ENCODE data around the gene KDM4E.

KDM4E gene

GRCh38 chr11:95024958-95025357 lies at the start of gene KDM4E:
TSS of gene KDM4E (plus strand) at chr11:95025258. CDS start at chr11:95025558, 300 bp downstream.
- no peak for TF ChIP-seq CTCF (conservative IDR thresholded peaks at IDR 0.05)
- H3K27ac ChIP-seq, result no peak within 1 kb of the TSS

GRCh38 chr11:94975599-94975998 lies 49.5 kb upstream of the KDM4E start:
- no peak overlapping the region for H3K27ac ChIP-seq
- no peak for TF ChIP-seq CTCF (conservative IDR thresholded peaks at IDR 0.05)

DNA sequence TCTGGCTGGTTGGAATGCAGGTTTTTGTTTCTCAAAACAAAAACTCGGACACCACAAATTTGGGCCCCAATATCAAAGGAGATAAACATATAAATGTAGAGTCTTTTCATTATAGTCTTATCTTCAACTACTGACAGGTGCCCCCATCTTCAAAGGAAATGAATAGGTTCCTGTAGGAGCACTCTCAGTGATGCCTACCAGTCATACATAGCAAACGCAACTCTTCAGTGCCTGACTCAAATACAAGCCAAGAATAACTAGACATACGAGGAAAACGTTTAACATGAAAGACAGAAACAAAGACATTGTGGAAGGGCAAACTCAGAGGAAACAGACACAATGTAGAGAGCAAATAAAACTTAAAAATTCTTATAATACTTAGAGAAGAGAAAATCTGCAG lies 37.7 kb upstream of the KDM4E start:
- no peak for TF ChIP-seq CTCF (conservative IDR thresholded peaks at IDR 0.05)
- H3K27ac ChIP-seq, result no peak overlapping the region

DNA sequence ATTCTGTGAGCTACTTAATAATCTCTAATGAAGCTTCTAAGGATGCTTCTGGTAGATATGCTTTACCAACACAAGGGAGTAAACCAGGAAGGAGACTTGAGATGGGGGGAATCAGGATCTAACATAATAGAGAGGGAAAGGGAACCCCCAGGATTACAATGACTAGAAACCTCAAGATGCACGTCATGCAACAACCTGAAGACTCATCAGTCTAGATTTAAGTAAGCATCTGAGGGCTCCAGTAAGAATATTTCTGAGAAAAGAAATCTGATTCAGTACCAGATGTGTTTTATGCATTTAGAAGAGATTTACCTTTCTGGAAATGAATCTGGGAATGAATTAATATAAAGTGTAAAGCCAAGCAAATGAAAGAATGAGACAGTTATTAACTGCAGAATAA lies 36.3 kb upstream of the KDM4E start:
- TF ChIP-seq CTCF (conservative IDR thresholded peaks at IDR 0.05), result no peak
- no peak overlapping the region for H3K27ac ChIP-seq

GRCh38 chr11:94993400-94993943 lies 31.6 kb upstream of the KDM4E start:
- TF ChIP-seq CTCF (conservative IDR thresholded peaks at IDR 0.05), result no peak
- no peak overlapping the region for H3K27ac ChIP-seq

DNA sequence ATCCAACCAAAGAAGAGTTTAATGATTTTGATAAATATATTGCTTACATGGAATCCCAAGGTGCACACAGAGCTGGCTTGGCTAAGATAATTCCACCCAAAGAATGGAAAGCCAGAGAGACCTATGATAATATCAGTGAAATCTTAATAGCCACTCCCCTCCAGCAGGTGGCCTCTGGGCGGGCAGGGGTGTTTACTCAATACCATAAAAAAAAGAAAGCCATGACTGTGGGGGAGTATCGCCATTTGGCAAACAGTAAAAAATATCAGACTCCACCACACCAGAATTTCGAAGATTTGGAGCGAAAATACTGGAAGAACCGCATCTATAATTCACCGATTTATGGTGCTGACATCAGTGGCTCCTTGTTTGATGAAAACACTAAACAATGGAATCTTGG lies 27.6 kb upstream of the KDM4E start:
- peak; percentile 25; the same call in 1 of the 2 replicates for TF ChIP-seq CTCF (conservative IDR thresholded peaks at IDR 0.05)
- H3K27ac ChIP-seq, result no peak overlapping the region

- H3K27ac ChIP-seq, result no peak overlapping the region
- TF ChIP-seq CTCF (conservative IDR thresholded peaks at IDR 0.05), result no peak
These were observed 26.8 kb upstream of the KDM4E start for GRCh38 chr11:94998285-94998684.

Measured in VCaP (cell line).